BE2C (cell line): ENCODE results near the gene PLPP2.

ENCODE experiments used
- DNase-seq: peaks from one replicate; pipeline ENCODE4 v3.0.0-alpha.2; 2020
- H3K27me3 ChIP-seq: fragments of 250-450 bp; sonication (Bioruptor Pico); 2 replicates; pipeline ENCODE4 v1.5.1; 2020; ENCODE audit warnings: mild to moderate bottlenecking
- H3K36me3 ChIP-seq: fragments of 250-450 bp; sonication (Bioruptor Pico); 2 replicates; pipeline ENCODE4 v1.5.1; 2020; ENCODE audit warnings: mild to moderate bottlenecking
- H3K4me1 ChIP-seq: fragments of 250-450 bp; sonication (Bioruptor Pico); 2 replicates; pipeline ENCODE4 v1.5.1; 2020
- H3K4me3 ChIP-seq: 2 replicates; pipeline ENCODE4 v1.5.1; 2011; ENCODE audit warnings: low read depth, low read length
- H3K9me3 ChIP-seq: fragments of 250-450 bp; sonication (Bioruptor Pico); 2 replicates; pipeline ENCODE4 v1.5.1; 2020
- TF ChIP-seq, protein P1 (sequence below): IDR thresholded peaks from 2 replicates; pipeline ENCODE4 v1.5.1; 2012; ENCODE audit warnings: mild to moderate bottlenecking, low read depth, low read length

Gene PLPP2

DNA sequence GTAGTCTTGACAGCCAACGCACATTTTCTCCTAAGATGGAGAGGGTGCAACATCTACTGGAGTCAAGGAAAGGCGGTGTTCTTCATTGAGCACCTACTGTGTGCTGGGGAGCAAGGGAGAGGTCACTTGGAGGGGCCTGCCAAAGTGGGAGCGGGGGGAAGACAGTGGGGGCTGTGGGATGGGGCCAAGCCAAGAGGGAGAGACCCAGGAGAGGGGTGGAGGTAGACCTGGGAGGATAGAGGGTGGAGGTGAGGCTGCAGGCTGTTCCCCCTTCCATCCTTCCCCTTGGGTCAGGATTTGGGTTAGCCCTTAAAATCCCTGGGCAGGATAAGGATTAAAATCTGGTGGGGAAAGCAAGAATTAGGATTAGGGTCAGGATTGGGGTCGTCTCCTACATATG lies 1.7 kb upstream of the PLPP2 start:
- TF ChIP-seq, protein P1, sequence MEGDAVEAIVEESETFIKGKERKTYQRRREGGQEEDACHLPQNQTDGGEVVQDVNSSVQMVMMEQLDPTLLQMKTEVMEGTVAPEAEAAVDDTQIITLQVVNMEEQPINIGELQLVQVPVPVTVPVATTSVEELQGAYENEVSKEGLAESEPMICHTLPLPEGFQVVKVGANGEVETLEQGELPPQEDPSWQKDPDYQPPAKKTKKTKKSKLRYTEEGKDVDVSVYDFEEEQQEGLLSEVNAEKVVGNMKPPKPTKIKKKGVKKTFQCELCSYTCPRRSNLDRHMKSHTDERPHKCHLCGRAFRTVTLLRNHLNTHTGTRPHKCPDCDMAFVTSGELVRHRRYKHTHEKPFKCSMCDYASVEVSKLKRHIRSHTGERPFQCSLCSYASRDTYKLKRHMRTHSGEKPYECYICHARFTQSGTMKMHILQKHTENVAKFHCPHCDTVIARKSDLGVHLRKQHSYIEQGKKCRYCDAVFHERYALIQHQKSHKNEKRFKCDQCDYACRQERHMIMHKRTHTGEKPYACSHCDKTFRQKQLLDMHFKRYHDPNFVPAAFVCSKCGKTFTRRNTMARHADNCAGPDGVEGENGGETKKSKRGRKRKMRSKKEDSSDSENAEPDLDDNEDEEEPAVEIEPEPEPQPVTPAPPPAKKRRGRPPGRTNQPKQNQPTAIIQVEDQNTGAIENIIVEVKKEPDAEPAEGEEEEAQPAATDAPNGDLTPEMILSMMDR, result no peak
- Histone ChIP-seq H3K27me3 (peaks cover 22% of the 10 kb centered on the region), H3K36me3 (no peaks in the 10 kb centered on the region), H3K4me3 (no peak overlapping the region), H3K9me3 (no peaks in the 10 kb centered on the region), H3K4me1 (no peaks in the 10 kb centered on the region)
- DNase-seq, result no peak

DNA sequence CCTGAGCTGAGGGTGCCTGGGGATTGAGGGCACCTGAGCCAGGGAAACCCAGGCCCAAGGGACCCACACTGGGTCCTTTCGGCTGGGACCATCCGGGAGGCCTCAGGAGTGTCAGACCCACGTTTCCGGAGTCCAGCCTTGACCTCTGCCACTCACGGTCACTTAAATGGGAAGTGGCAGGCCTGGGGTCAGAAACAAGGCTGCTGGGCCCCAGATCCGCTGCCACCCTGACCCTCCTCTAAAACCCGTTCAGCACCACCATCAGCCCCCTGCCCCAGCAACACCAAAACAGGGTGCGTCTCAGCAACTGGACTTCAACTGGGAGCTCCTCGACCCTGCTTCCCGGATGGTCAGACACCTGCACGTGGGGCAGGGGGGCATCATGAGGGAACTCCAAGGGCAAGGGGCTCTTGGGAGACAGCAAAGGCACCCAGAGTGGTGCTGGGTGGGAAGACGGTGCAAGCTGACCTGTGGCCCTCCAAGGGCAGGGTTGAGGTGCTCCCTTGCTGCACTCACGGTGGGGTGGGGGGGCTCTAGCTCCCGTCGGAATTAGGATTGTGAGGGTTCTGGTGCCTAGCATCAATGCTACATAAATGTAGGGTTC lies 1.2 kb upstream of the PLPP2 start:
- Histone ChIP-seq H3K4me3 (no peak overlapping the region), H3K4me1 (no peaks in the 10 kb centered on the region), H3K36me3 (no peaks in the 10 kb centered on the region), H3K27me3 (peaks cover 22% of the 10 kb centered on the region), H3K9me3 (no peaks in the 10 kb centered on the region)
- no peak for DNase-seq
- TF ChIP-seq, protein P1, result no peak

DNA sequence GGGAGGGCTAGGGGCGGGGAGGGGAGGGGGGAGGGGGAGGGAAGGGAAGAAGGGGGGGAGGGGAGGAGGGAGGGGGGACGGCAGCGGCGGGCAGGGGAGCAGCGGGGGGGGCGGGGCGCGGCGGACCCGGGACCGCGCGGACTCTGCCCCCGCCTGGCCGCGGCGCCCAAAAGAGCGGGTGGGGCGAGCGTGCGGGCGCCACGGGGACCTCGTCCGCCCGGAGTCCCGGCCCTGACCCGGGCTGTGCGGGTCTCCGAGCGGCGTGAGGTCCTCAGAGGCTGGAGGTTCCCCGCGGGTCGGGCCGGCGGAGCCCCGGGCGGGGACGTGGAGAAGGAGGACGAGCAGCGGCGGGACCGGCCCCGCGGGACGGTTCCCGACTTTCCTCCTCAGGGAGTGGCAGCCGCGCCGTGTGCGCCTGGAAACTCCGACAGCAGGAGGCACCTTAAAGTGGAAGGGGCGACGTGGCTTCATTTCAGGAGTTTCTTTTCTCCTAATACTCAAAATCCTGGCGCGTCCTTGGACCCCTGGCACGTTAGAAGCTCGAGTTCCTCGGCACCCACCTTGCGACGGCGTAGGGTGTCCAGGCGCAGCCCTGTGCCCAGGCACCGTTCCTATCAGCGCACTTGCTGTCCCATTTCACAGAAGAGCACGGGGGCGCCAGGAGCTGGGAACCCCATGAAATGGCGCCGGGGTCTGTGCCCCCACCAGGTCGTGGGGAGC lies 518 bp upstream of the PLPP2 start:
- Histone ChIP-seq H3K9me3 (no peaks in the 10 kb centered on the region), H3K4me3 (no peak overlapping the region), H3K36me3 (no peaks in the 10 kb centered on the region), H3K4me1 (no peaks in the 10 kb centered on the region), H3K27me3 (peaks cover 22% of the 10 kb centered on the region)
- TF ChIP-seq, protein P1, result no peak
- DNase-seq, result no peak

DNA sequence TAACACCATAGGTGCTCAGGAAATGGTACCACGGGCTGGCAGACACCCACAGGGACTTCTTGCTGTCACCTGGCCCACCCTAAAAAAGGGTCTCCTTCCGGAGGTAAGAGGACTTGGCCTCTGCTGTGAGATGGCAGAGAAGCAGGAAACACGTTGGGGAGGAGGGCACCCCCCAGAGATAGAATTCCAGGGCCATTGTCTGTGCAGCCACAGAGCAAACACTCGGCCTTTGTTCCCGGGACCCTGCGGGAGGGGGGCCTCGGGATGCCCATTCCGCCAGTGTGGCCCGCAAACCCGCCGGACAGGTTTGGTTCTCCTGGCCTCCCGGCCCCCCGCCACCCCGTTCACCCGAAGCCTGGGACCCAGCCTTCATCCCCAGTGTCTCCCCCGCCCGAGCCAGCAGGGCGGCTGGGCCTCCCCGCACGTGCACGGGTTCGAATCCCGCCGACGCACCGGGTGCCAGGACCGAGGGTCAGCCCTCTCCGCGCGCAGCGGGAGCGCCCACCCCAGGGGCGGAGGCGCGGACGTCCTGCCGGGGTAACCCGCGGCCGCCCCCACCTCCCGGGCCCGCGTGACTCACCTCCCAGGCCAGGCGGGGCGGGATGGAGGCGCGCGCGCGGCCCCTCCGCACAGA lies 714 bp downstream of the PLPP2 start:
- H3K4me3 ChIP-seq, result no peak overlapping the region
- no peaks in the 10 kb centered on the region for H3K4me1 ChIP-seq
- no peaks in the 10 kb centered on the region for H3K9me3 ChIP-seq
- TF ChIP-seq, protein P1, result no peak
- H3K36me3 ChIP-seq, result no peaks in the 10 kb centered on the region
- DNase-seq, result no peak
- peaks cover 22% of the 10 kb centered on the region for H3K27me3 ChIP-seq

DNA sequence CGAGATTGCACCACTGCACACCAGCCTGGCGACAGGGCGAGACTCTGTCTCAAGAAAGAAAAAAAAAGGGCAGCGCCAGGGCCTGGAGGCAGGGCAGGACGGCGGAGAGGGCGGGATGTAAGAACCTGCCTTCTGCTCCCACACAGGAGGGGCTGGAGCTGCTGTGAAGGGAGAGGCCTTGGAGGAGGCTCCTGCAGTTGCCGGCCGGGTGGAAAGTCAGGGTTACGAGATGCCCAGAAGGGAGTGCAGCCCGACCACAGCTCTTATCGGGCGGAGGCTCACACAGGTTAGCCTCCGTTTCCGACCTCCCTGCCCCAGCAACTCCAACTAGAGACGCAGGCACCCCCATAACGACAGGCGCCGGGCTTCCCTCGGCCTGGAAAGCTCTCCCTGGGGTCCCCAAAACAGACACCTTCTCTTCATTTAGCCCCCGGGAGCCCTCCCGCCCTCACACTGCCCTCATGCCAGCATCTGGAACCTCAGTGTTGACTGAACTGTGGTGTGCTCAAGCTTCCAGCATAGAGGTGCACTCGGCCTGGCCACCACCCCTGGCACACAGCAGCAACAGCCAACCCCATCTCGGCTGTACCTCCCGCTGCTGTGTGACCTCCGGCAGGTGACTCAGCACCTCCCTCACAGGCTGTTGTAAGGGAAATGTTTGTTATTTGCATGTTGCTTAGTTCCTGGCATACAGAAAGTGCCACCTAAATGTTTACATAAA lies 1.4 kb downstream of the PLPP2 start:
- peaks cover 22% of the 10 kb centered on the region for H3K27me3 ChIP-seq
- no peaks in the 10 kb centered on the region for H3K4me1 ChIP-seq
- DNase-seq, result no peak
- H3K9me3 ChIP-seq, result no peaks in the 10 kb centered on the region
- H3K4me3 ChIP-seq, result no peak overlapping the region
- no peaks in the 10 kb centered on the region for H3K36me3 ChIP-seq
- TF ChIP-seq, protein P1, result no peak
